Stimulated activated CD8-positive, alpha-beta memory T cell treated with anti-CD3 and anti-CD28 coated beads, Interleukin-15, amount 100 ng/mL, for 4 hours (primary cell): ENCODE measurements around the gene CTBP2.

Experiments used
- DNase-seq, 2 donors: peaks; one replicate each; pipeline ENCODE4 v3.0.0-alpha.2; 2020; ENCODE audit warnings: low read depth in 2 of 2

Gene CTBP2

GRCh38 chr10:125125951-125126735 is 34.2 kb downstream of the CTBP2 start:
- no peak for DNase-seq

GRCh38 chr10:125124907-125125306 is 35.5 kb downstream of the CTBP2 start:
- DNase-seq = no peak

GRCh38 chr10:125124115-125124487 is 36.3 kb downstream of the CTBP2 start:
- no peak for DNase-seq

GRCh38 chr10:125123476-125124114 is 36.8 kb downstream of the CTBP2 start:
- no peak for DNase-seq

DNA sequence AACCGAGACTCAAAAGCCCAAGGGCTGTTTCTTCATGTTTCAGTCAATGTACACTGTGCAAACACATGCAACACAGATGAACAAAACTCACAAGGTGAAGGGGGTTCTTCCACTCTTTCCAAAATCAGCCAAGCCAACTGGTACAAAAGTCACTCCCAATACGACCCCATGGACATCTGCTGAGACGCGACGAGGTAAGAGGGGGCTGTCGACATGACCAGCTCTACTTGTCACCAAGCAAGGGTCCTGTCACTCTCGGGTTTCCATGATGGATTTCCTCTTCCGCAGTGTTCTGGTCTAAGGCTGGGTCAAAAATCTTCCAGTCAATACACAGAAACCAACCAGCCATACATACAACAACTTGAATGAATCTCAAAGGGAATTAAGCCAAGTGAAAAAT is 37.8 kb downstream of the CTBP2 start:
- no peak for DNase-seq

GRCh38 chr10:125121003-125121402 is 39.4 kb downstream of the CTBP2 start:
- DNase-seq = no peak

DNA sequence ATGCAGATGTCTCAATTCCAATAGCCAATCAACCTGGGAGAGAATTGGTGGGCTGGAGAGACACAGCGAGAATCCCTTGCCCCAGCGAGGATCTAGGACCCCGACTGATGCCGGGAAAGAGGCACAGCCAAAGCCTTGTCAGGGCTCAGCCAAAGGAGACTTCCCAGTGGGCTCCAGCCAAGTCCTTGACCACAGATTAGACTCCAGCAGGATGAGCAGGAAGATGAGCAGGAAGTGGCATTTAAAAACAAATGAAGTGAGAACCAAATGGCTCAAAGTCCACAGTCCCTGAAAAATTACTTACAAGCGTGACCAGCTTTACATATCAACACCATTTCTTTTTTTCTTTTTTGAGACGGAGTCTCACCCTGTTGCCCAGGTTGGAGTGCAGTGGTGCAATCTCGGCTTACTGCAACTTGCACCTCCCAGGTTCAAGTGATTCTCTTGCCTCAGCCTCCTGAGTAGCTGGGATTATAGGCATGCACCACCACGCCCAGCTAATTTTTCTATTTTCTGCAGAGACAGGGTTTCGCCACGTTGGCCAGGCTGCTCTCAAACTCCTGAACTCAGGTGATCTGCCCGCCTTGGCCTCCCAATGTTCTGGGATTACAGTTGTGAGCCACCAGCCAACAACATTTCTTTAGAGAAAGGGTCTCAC is 40.2 kb downstream of the CTBP2 start:
- DNase-seq = no peak

- DNase-seq = no peak
Measured at GRCh38 chr10:125118701-125119100, 41.7 kb downstream of the CTBP2 start.

DNA sequence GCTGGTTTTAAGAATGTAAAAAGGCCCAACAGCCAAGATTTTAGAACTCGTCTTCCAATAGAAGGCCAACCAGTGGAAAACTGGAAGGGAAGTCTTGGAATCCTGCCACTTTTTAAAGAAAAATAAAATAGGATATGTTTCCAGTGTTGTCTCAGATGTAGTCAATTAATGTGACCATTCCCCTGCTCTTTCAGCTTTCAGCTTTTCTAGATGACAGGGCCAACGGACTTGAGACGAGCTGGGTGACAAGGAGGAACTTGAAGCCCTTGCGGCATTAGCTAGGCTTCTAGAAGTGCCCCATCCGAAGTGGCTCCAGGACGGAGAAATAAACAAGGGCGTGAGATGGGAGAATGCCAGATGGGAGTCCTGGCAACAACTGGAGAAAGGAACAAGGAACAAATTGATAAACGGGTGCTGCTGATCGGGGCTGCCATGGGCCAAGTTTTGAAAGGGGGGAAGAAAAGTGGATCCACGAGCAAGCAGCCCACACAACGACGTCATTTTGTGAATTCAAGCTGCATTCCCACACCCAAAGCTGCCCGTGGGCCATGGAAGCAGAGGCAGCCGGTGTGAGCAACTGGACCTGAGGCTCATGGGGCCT is 42.3 kb downstream of the CTBP2 start:
- DNase-seq = no peak

DNA sequence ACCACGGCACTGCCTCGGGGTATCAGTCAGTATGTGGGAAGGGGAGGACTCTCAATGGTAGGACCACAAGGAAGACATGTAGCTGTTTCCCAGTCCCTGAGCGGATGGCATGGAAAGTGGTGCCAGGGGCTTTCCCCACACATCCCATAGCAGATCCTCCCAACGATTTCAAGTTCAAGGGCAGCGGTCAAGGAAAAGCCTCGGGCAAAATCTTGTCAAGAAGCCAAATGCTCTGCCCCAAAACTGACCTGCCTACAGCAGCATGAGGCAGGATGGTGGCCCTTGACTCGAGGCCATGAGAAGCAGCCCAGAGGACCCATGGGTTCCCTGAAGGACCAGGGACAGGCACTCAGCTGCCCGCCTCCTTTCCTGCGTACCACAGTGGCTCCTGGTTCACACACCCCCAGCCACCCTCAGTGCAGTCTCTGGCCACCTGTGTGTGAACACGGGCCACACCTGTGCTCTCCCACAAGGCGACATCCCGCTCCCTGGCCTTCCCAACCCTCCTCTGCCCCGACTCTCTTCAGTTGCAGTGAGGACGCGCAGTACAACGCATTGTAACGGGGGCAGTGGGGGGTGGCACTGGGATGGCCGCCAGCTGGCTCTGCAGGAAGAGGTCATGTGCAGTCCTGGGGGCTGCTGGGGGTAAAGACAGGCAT is 43.6 kb downstream of the CTBP2 start:
- DNase-seq = no peak

DNA sequence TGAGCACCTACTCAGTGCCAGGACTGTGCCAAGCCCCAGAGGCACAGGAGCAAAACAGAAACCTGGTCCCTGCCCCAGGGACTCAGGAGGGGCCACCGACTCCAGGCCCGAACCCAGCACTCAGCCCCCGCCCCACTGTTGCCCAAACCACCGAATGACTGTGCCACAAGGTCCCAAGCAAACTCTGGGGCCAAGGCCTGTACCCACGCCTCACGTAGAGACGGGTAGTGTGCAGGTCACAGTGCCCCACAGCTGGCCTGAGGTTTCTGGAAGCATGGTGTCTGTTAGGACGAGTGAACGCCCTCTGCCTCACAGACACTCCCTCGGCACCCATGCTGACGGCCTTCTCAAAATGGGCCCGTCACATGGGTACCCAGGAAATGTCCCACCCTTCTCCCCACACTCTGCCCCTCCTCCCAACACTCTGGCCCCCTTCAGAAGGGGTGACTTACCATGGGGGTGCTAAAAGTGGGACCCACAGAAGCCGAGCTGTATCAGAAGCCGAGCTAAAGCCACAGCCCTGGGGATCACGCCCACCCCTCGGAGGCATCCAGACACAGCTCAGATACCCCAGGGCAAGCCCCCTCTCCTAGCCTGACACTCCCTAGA is 44.2 kb downstream of the CTBP2 start:
- no peak for DNase-seq

GRCh38 chr10:125115409-125115808 is 45.0 kb downstream of the CTBP2 start:
- DNase-seq = no peak

GRCh38 chr10:125114761-125115391 is 45.5 kb downstream of the CTBP2 start:
- DNase-seq = no peak

GRCh38 chr10:125113691-125114371 is 46.5 kb downstream of the CTBP2 start:
- DNase-seq = no peak

GRCh38 chr10:125112697-125113494 is 47.5 kb downstream of the CTBP2 start:
- DNase-seq = no peak

DNA sequence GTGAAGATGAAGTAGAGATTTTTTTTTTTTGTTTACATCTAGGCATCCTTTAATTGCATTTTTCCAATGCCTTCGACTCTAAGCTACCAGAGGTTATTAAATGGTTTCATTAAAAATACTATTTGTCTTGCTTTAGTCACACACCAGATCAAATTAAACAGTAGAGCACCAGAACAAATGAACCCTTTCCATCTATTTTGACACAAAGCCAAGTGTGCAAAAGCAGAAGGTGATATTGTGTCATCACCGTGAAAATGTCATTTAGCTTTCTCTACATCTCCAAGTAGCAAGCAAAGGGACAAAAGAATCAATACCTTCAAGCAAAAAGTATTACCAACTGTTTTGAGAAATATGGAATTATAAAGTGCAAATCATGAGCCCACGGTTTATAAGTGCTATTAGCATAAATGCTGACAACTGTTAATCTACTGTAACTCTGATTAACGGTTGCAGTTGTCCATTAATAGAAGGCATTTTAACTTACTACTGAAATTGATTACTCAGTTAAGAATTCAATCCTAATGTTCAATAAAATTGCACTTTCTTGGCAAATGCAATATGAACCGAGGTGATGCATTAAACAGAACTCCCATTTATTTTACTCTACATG is 49.1 kb downstream of the CTBP2 start:
- DNase-seq = no peak

- no peak for DNase-seq
Measured at GRCh38 chr10:125107965-125108580, 52.3 kb downstream of the CTBP2 start.

DNA sequence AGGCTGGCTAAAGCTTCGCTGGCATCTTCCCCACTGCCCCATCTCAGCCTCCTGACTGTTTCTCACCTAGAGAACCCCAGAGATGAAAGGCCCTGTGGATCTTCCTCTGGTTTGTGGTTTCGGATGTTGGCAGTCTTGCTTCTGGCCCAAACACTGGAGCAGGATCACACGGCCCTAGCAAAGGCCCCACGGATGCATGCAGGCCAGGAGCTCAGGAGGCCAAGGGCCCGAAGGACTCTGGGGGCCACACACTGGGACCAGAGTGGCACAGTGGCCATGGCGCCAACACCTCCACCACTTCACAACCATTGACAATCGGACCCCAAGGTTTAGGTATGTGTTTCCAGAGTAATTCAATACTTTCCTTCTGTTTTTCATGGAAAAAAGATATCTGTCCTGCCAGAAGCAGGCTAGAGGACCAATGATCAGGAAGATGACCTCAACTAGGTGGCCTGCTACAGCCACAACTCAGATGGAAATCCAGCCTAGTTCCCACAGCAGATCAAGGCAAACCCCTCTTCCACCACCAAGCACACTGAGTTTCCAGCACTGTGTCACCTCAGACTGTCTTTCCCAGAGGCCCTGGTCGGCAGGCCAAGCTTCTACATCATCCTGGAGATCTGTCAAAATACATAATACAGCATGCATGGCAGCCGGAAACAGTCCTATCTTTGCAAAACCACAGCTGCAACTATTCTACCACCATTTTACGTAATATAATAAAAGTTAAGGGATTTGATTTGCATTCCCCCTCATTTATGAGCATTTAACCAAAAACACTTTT is 53.0 kb downstream of the CTBP2 start:
- no peak for DNase-seq
